K562 (cell line): ENCODE measurements around the gene TMEM203. TPM values are rescaled to one million over a fixed set of nuclear protein-coding genes. Genes with fewer than 3 reads are reported as not detected.

ENCODE experiments used
- ARHGAP35 ChIP-seq: fragments of 450-650 bp; IDR thresholded peaks from 2 replicates; pipeline ENCODE4 v1.6.1; 2018; ENCODE audit not compliant: partially characterized antibody
- CBX8 ChIP-seq: fragments of 200-600 bp; sonication (generic); IDR thresholded peaks from 2 replicates; pipeline ENCODE4 v1.6.1; 2012; ENCODE audit warnings: borderline replicate concordance, mixed run types, low read depth, mild to moderate bottlenecking, moderate library complexity, mixed read lengths, low read length, control low read depth, inconsistent platforms; ENCODE audit not compliant: poor library complexity, severe bottlenecking; ENCODE audit errors: extremely low read depth
- CHCHD3 ChIP-seq: fragments of 250-450 bp; sonication (Bioruptor Pico); IDR thresholded peaks from 2 replicates; pipeline ENCODE4 v2.1.2; 2022; ENCODE audit warnings: mild to moderate bottlenecking
- CREB1 ChIP-seq, 2 experiments: sonication (generic) in 1 of 2; formaldehyde crosslinking in 1 of 2; IDR thresholded peaks; 2 replicates each; pipeline versions ENCODE4 v1.6.1 to v1.8.0; 2012 to 2022; ENCODE audit warnings: inconsistent platforms in 1 of 2, mild to moderate bottlenecking in 1 of 2, missing genetic modification reagents in 1 of 2, moderate library complexity in 1 of 2
- E2F8 ChIP-seq: fragments of 450-650 bp; IDR thresholded peaks from 2 replicates; pipeline ENCODE4 v1.7.1; 2018; ENCODE audit warnings: mild to moderate bottlenecking, low read depth; ENCODE audit not compliant: partially characterized antibody
- GABPB1 ChIP-seq: sonication (generic); formaldehyde crosslinking; IDR thresholded peaks from 2 replicates; pipeline ENCODE4 v1.8.0; 2022; ENCODE audit warnings: mild to moderate bottlenecking, missing genetic modification reagents
- GTF2F1 ChIP-seq: IDR thresholded peaks from 2 replicates; pipeline ENCODE4 v1.6.1; 2011; ENCODE audit warnings: low read depth, low read length, improper control_type of control experiment
- MTA3 ChIP-seq: fragments of 450-650 bp; formaldehyde crosslinking; IDR thresholded peaks from 2 replicates; pipeline ENCODE4 v1.6.1; 2017; ENCODE audit warnings: mild to moderate bottlenecking, borderline replicate concordance
- NRF1 ChIP-seq, 2 experiments: fragments of 450-650 bp; IDR thresholded peaks in 1 of 2; conservative IDR thresholded peaks in 1 of 2; 2 replicates each; pipeline ENCODE4 v1.6.1; 2014; ENCODE audit warnings: mild to moderate bottlenecking in 2 of 2
- PATZ1 ChIP-seq: fragments of 250-450 bp; sonication (Bioruptor Pico); IDR thresholded peaks from 2 replicates; pipeline ENCODE4 v1.5.0; 2020; ENCODE audit warnings: mild to moderate bottlenecking, borderline replicate concordance
- PHF20 ChIP-seq: fragments of 450-650 bp; IDR thresholded peaks from 2 replicates; pipeline ENCODE4 v1.6.1; 2018; ENCODE audit not compliant: partially characterized antibody
- PKNOX1 ChIP-seq: fragments of 450-650 bp; IDR thresholded peaks from 2 replicates; pipeline ENCODE4 v1.6.1; 2016
- POLR2G ChIP-seq: fragments of 200-400 bp; formaldehyde crosslinking; IDR thresholded peaks from 2 replicates; pipeline ENCODE4 v1.6.1; 2017; ENCODE audit warnings: low read depth, mild to moderate bottlenecking, antibody characterized with exemption, low read length, moderate library complexity
- POU5F1 ChIP-seq: fragments of 150-350 bp; IDR thresholded peaks from 2 replicates; pipeline ENCODE4 v1.6.1; 2014; ENCODE audit warnings: borderline replicate concordance, low read length, low read depth, mild to moderate bottlenecking; ENCODE audit not compliant: partially characterized antibody
- PPARD ChIP-seq: fragments of 250-450 bp; sonication (Bioruptor Pico); IDR thresholded peaks from 2 replicates; pipeline ENCODE4 v1.8.0; 2022; ENCODE audit warnings: inconsistent platforms, mild to moderate bottlenecking, moderate library complexity
- PTTG1 ChIP-seq: fragments of 450-650 bp; IDR thresholded peaks from 2 replicates; pipeline ENCODE4 v1.6.1; 2016; ENCODE audit warnings: low read depth, mild to moderate bottlenecking, missing genetic modification characterization, missing compliant biosample characterization
- RBM22 ChIP-seq: fragments of 200-400 bp; formaldehyde crosslinking; IDR thresholded peaks from 2 replicates; pipeline ENCODE4 v1.6.1; 2018; ENCODE audit warnings: low read length, low read depth; ENCODE audit not compliant: poor library complexity, severe bottlenecking
- RBM25 ChIP-seq: fragments of 200-400 bp; formaldehyde crosslinking; IDR thresholded peaks from 2 replicates; pipeline ENCODE4 v1.6.1; 2018; ENCODE audit warnings: low read length, low read depth, moderate library complexity; ENCODE audit not compliant: severe bottlenecking
- THRAP3 ChIP-seq: fragments of 450-650 bp; IDR thresholded peaks from 2 replicates; pipeline ENCODE4 v1.6.1; 2016; ENCODE audit warnings: mild to moderate bottlenecking, inconsistent platforms, borderline replicate concordance
- XRCC4 ChIP-seq: IDR thresholded peaks from one replicate; pipeline ENCODE4 v1.6.1; 2011; ENCODE audit not compliant: insufficient read depth, insufficient read length; ENCODE audit errors: extremely low read depth
- ZC3H11A ChIP-seq: IDR thresholded peaks from 2 replicates; pipeline ENCODE4 v1.6.1; 2012; ENCODE audit warnings: low read depth, low read length, improper control_type of control experiment
- ZFP36 ChIP-seq: fragments of 150-350 bp; IDR thresholded peaks from 2 replicates; pipeline ENCODE4 v1.6.1; 2018; ENCODE audit warnings: low read length, low read depth; ENCODE audit not compliant: partially characterized antibody
- polyA plus RNA-seq, 8 experiments: library from polyadenylated mRNA; depleted of rRNA in 4 of 8; stranded (reverse) in 5 of 8; unstranded in 3 of 8; fragments of >200 nt; fragmentation: Nextera tagmentation in 2 of 8; fragmentation: Illumina TruSeq in 1 of 8; extraction: Ambion mirVana in 2 of 8; extraction: Trizol in 1 of 8; gene quantifications; 2 replicates each; pipeline versions ENCODE4 v1.2.1 to v1.2.3, GENCODE V29; 2011 to 2014; ENCODE audit warnings: inconsistent platforms in 1 of 8, missing spikeins in 1 of 8
- total RNA-seq, 7 experiments: library from RNA; depleted of rRNA in 6 of 7; stranded (reverse); fragments of >200 nt in 6 of 7; fragmentation: Illumina TruSeq in 2 of 7; extraction: Trizol in 2 of 7; gene quantifications; 2 replicates each; pipeline versions ENCODE4 v1.2.1 to v1.2.3, GENCODE V29; 2011 to 2021; ENCODE audit warnings: low replicate concordance in 1 of 7

TMEM203 gene
- total and polyA plus RNA-seq, 9 of the 15 experiments (the other 6 are each of a cell fraction or from before 2014, with no cell fraction given), result 8.8 to 59.5 (median 37.6) TPM

DNA sequence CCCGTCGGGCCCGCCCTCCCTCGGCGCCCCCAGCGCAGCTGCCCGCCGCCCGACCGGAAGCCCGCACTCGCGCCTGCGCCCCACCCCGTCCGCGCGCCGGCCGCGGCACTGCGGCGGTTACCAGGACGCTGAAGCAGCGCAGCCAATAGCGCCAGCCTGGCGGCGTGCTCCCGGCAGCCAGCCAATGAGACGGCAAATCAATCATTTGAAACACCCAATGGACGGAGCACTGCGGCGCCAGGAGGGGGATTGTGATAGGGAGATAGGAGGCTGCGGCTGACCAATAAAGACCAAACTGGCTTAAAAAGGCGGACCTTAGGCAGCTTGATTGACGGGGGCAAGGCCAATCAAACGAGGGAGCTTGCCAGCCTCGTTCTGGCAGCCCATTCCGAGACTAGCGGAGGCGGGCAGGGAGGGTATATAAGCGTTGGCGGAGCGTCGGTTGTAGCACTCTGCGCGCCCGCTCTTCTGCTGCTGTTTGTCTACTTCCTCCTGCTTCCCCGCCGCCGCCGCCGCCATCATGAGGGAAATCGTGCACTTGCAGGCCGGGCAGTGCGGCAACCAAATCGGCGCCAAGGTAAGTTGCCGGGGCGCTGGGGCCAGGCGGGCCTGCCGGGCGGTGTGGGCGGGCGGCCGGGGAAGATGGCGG is 35.5 kb upstream of the TMEM203 start, which contains the start of gene TUBB4B (continued):
- TF ChIP-seq CBX8 (no peak), ARHGAP35 (no peak), XRCC4 (no peak), ZFP36 (peak; percentile 6), ZC3H11A (0 out of 2 replicates have a peak, but pooled peaks have one; percentile 17), POU5F1 (no peak), PKNOX1 (peak; percentile 100), CHCHD3 (CRISPR knock-in tag) (0 out of 2 replicates have a peak, but pooled peaks have one; percentile 74), RBM25 (peak; percentile 92), POLR2G (peak; percentile 95), E2F8 (no peak), GTF2F1 (peak; percentile 98), PPARD (CRISPR knock-in tag) (no peak), GABPB1 (peak; percentile 44), RBM22 (peak; percentile 94), NRF1 (conservative IDR thresholded peaks at IDR 0.05 in 1 of 2, IDR thresholded peaks at IDR 0.05 in 1 of 2) (peak; percentile 93 to 95), MTA3 (peak; percentile 100), PHF20 (no peak), CREB1 (IDR thresholded peaks at IDR 0.05) (no peak; the same call in 1 of the 2 replicates), CREB1 (CRISPR knock-in tag; IDR thresholded peaks at IDR 0.05) (peak; percentile 69), PTTG1 (no peak), THRAP3 (no peak), PATZ1 (CRISPR knock-in tag) (no peak)
